ENCODE measurements around the gene RARG. TPM values are rescaled to one million over a fixed set of nuclear protein-coding genes. Genes with fewer than 3 reads are reported as not detected.

Gene RARG
- total RNA-seq, 1 donor from 2014 or later = 79.1 TPM

GRCh38 chr12:53190108-53190729 is 41.8 kb downstream of the RARG start:
- no peak for DNase-seq (ENCODE audit: extremely low spot score in 2 of 2)
- H3K36me3 ChIP-seq = peaks cover 5 to 36% of the 10 kb centered on the region in 2 donors
- no peaks in the 10 kb centered on the region for H3K27me3 ChIP-seq
- intact Hi-C loops (cut with DNase I) = loop anchor here (10.0 kb wide), 1 partner anchor 125 kb away; no protein-coding TSS in a partner anchor
- no peak overlapping the region for H3K27ac ChIP-seq
- no peaks in the 10 kb centered on the region for H3K9me3 ChIP-seq
- no peaks in the 10 kb centered on the region for H3K4me1 ChIP-seq
- H3K4me3 ChIP-seq = no peak overlapping the region
- TF ChIP-seq POLR2A (IDR thresholded peaks at IDR 0.05) (no peak), POLR2AphosphoS5 (IDR thresholded peaks at IDR 0.05; ENCODE audit: insufficient read depth in 1 of 2, low read depth in 1 of 2) (peak in 1 of 2 donors; percentile 15), CTCF (IDR thresholded peaks at IDR 0.05) (peak in 2 of 3 experiments; percentile 30 to 45)

DNA sequence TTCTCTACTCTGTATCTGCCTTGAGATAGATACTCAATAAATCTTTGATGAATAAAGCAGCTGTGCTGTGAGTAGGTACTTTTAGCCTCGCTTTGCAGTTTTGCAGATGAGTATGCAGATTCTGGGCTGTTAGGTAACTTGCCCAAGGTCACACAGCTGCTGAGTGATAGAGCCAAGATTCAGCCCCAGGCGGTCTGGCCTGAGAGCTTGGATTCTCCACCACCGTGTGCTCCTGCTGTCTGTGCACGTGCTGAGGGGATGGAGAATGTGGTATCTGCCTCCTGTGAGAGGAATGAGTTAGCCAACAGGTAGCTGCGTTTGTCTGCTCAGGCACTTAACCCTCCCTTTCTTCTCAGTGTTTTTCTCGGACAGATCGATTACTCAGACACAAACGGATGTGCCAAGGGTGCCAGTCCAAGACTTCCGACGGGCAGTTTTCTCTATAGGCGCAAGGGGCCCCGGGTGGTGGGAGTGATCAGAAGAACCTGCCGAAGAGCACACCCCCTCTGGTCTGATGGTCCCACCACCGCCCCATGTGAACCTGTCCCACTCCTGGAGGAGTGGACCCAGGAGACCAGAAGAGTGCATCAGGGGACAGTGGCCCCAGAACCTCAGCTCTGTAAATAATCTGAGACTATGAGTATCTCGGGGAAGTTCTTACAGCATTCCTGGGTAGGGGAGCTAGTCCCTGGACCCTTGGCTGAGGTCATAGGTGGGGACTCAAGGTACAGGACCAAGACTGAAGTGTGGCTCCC is 44.7 kb downstream of the RARG start:
- no peak for TF ChIP-seq POLR2A (IDR thresholded peaks at IDR 0.05)
- no peak for TF ChIP-seq CTCF (IDR thresholded peaks at IDR 0.05)
- no peak for TF ChIP-seq POLR2AphosphoS5 (IDR thresholded peaks at IDR 0.05; ENCODE audit: insufficient read depth in 1 of 2, low read depth in 1 of 2)
- H3K27me3 ChIP-seq = no peaks in the 10 kb centered on the region
- intact Hi-C loops (cut with DNase I) = no loop called here
- no peak overlapping the region for H3K27ac ChIP-seq
- H3K4me1 ChIP-seq = peaks cover 27% of the 10 kb centered on the region
- H3K4me3 ChIP-seq = no peak overlapping the region
- no peak for DNase-seq (ENCODE audit: extremely low spot score in 2 of 2)
- peaks cover 5 to 64% of the 10 kb centered on the region in 2 donors for H3K36me3 ChIP-seq
- H3K9me3 ChIP-seq = no peaks in the 10 kb centered on the region

GRCh38 chr12:53186745-53187144 is 45.3 kb downstream of the RARG start:
- Histone ChIP-seq H3K4me3 (no peak overlapping the region), H3K36me3 (peaks cover 5 to 68% of the 10 kb centered on the region in 2 donors), H3K27ac (no peak overlapping the region), H3K9me3 (no peaks in the 10 kb centered on the region), H3K4me1 (peaks cover 32% of the 10 kb centered on the region), H3K27me3 (no peaks in the 10 kb centered on the region)
- TF ChIP-seq POLR2AphosphoS5 (IDR thresholded peaks at IDR 0.05; ENCODE audit: insufficient read depth in 1 of 2, low read depth in 1 of 2) = no peak
- intact Hi-C loops (cut with DNase I) = no loop called here
- no peak for DNase-seq (ENCODE audit: extremely low spot score in 2 of 2)

- Histone ChIP-seq H3K27ac (no peak overlapping the region), H3K9me3 (no peaks in the 10 kb centered on the region), H3K27me3 (no peaks in the 10 kb centered on the region), H3K4me3 (no peak overlapping the region), H3K4me1 (peaks cover 39% of the 10 kb centered on the region), H3K36me3 (peaks cover 5 to 68% of the 10 kb centered on the region in 2 donors)
- no peak for TF ChIP-seq POLR2A (IDR thresholded peaks at IDR 0.05)
- no peak for TF ChIP-seq CTCF (IDR thresholded peaks at IDR 0.05)
- no peak for TF ChIP-seq POLR2AphosphoS5 (IDR thresholded peaks at IDR 0.05; ENCODE audit: insufficient read depth in 1 of 2, low read depth in 1 of 2)
- intact Hi-C loops (cut with DNase I) = no loop called here
- DNase-seq (ENCODE audit: extremely low spot score in 2 of 2) = peak in 1 of 2 donors; percentile 42
These were observed 46.3 kb downstream of the RARG start for GRCh38 chr12:53185582-53186153.

- Histone ChIP-seq H3K27ac (no peak overlapping the region), H3K4me1 (peaks cover 40% of the 10 kb centered on the region), H3K36me3 (peaks cover 5 to 68% of the 10 kb centered on the region in 2 donors), H3K9me3 (no peaks in the 10 kb centered on the region), H3K4me3 (no peak overlapping the region), H3K27me3 (no peaks in the 10 kb centered on the region)
- intact Hi-C loops (cut with DNase I) = no loop called here
- no peak for DNase-seq (ENCODE audit: extremely low spot score in 2 of 2)
- TF ChIP-seq CTCF (IDR thresholded peaks at IDR 0.05) = no peak
- TF ChIP-seq POLR2A (IDR thresholded peaks at IDR 0.05) = no peak
- no peak for TF ChIP-seq POLR2AphosphoS5 (IDR thresholded peaks at IDR 0.05; ENCODE audit: insufficient read depth in 1 of 2, low read depth in 1 of 2)
These were observed 47.2 kb downstream of the RARG start for GRCh38 chr12:53184828-53185227.
